Ascending aorta (tissue), 2 donors: ENCODE results near the gene CADM1. TPM values are rescaled to one million over a fixed set of nuclear protein-coding genes. Genes with fewer than 3 reads are reported as not detected.
"Not testable (repeated sequence)": the region's sequence is repeated elsewhere in the genome, so short reads cannot be mapped to it uniquely, and the experiment has no call there.

Experiments
- DNase-seq, 2 donors: peaks; one replicate each; pipeline ENCODE4 v3.0.0-alpha.2; 2019; ENCODE audit warnings: low spot score in 2 of 2
- H3K27ac ChIP-seq, 2 donors: fragments of 200-600 bp; sonication (generic); one replicate each; pipeline ENCODE4 v1.5.1; 2016 to 2017; ENCODE audit warnings: mild to moderate bottlenecking in 1 of 2
- H3K27me3 ChIP-seq: fragments of 200-600 bp; sonication (generic); one replicate; pipeline ENCODE4 v1.5.1; 2017
- H3K36me3 ChIP-seq, 2 donors: fragments of 200-600 bp; sonication (generic); one replicate each; pipeline ENCODE4 v1.5.1; 2016
- H3K4me1 ChIP-seq, 2 donors: fragments of 200-600 bp; sonication (generic); one replicate each; pipeline ENCODE4 v1.5.1; 2016 to 2017; ENCODE audit warnings: mild to moderate bottlenecking in 1 of 2
- H3K4me3 ChIP-seq, 2 donors: fragments of 200-600 bp; sonication (generic); one replicate each; pipeline ENCODE4 v1.5.1; 2016 to 2017; ENCODE audit warnings: mild to moderate bottlenecking in 1 of 2
- H3K9me3 ChIP-seq, 2 donors: fragments of 200-600 bp; sonication (generic); one replicate each; pipeline ENCODE4 v1.5.1; 2016
- CTCF ChIP-seq, 3 experiments: fragments of 200-600 bp in 2 of 3; fragments of 450-650 bp in 1 of 3; sonication (generic) in 2 of 3; IDR thresholded peaks; one replicate each; pipeline ENCODE4 v1.5.1; 2016 to 2019; ENCODE audit warnings: antibody characterized with exemption in 3 of 3, mild to moderate bottlenecking in 1 of 3, moderate library complexity in 1 of 3
- intact Hi-C: fragments of 100-400 bp; cut with DNase I; formaldehyde crosslinking; loops from one replicate; pipeline ENCODE4 v1.15.1; 2023
- total RNA-seq: library from RNA; depleted of rRNA; stranded (reverse); fragments of >200 nt; gene quantifications from one replicate; pipeline ENCODE4 v1.1.0, GENCODE V29; 2016

Gene CADM1
- total RNA-seq, 1 donor from 2014 or later, result 2.4 TPM

DNA sequence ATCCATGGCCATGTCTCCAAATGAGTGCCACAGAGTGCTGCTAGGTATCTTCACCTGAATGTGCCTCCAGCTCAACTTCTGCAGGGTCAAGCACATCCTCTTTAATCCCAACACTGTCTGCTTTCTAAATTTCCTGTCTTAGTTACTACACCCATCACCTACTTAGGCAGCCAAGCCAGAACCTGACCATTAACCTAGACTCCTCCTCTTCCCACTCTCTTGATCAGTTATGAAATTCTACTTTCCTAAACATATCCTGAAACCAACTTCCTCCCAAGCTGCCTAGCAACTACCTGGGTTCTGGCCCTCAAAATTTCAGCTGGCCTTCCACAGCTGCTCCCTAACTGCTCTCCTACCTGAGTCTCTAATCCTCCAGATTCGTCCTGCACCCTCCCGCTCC is 22.7 kb downstream of the CADM1 start:
- no peak for DNase-seq
- Histone ChIP-seq H3K27me3 (no peaks in the 10 kb centered on the region), H3K9me3 (no peaks in the 10 kb centered on the region), H3K36me3 (no peaks in the 10 kb centered on the region), H3K4me3 (no peak overlapping the region), H3K4me1 (no peaks in the 10 kb centered on the region), H3K27ac (no peak overlapping the region)
- intact Hi-C loops, result no loop called here
- TF ChIP-seq CTCF (IDR thresholded peaks at IDR 0.05), result no peak

DNA sequence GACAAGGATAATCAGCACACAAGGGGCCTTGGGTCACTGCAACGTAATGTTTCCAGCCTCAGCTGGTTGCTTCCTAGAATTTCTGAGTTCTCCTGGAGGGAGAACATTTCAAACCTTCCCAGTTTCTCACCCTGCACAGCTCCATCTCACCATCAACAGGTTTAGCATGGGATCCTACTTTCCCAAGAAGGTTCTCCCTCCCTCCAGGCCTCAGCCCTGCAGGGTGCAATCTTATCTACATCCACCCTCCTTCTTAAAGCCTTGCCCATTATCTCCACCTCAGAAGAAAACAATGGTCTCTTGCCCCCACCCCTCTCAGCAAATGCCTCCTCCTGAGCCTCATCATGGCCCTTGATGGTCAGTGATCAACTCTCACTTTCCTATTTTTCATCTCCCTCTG is 23.6 kb downstream of the CADM1 start:
- DNase-seq, result no peak
- intact Hi-C loops, result no loop called here
- H3K4me3 ChIP-seq, result no peak overlapping the region
- H3K9me3 ChIP-seq, result no peaks in the 10 kb centered on the region
- no peaks in the 10 kb centered on the region for H3K36me3 ChIP-seq
- H3K27ac ChIP-seq, result no peak overlapping the region
- H3K27me3 ChIP-seq, result no peaks in the 10 kb centered on the region
- no peak for TF ChIP-seq CTCF (IDR thresholded peaks at IDR 0.05)
- no peaks in the 10 kb centered on the region for H3K4me1 ChIP-seq

- H3K4me1 ChIP-seq, result no peaks in the 10 kb centered on the region
- intact Hi-C loops, result no loop called here
- no peak overlapping the region for H3K27ac ChIP-seq
- TF ChIP-seq CTCF (IDR thresholded peaks at IDR 0.05), result no peak
- no peak for DNase-seq
- no peaks in the 10 kb centered on the region for H3K27me3 ChIP-seq
- no peaks in the 10 kb centered on the region for H3K9me3 ChIP-seq
- H3K4me3 ChIP-seq, result no peak overlapping the region
- no peaks in the 10 kb centered on the region for H3K36me3 ChIP-seq
Measured at GRCh38 chr11:115477410-115477809, 26.8 kb downstream of the CADM1 start.

GRCh38 chr11:115476463-115477286 is 27.5 kb downstream of the CADM1 start:
- H3K4me3 ChIP-seq, result no peak overlapping the region
- intact Hi-C loops, result no loop called here
- no peaks in the 10 kb centered on the region for H3K27me3 ChIP-seq
- H3K36me3 ChIP-seq, result no peaks in the 10 kb centered on the region
- no peaks in the 10 kb centered on the region for H3K4me1 ChIP-seq
- no peaks in the 10 kb centered on the region for H3K9me3 ChIP-seq
- H3K27ac ChIP-seq, result no peak overlapping the region
- DNase-seq, result no peak
- TF ChIP-seq CTCF (IDR thresholded peaks at IDR 0.05), result no peak

DNA sequence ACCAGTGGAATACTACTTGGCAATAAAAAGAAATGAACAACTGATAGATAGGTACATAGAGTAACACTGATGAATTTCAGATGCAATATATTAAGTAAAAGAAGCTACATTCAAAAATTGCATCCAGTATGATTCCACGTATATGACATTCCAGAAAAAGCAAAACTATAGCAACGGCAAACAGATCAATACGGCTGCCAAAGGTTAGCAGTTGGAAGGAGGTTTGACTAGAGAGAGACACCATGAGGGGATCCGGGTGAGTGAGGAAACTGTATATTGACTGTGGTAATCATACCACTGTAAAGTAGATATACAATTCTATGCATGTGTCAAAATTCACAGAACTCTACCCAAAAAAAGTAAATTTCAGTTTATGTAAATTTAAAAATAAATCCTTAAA is 28.7 kb downstream of the CADM1 start:
- Histone ChIP-seq H3K9me3 (no peaks in the 10 kb centered on the region), H3K36me3 (no peaks in the 10 kb centered on the region), H3K4me1 (no peaks in the 10 kb centered on the region), H3K4me3 (no peak overlapping the region), H3K27me3 (no peaks in the 10 kb centered on the region), H3K27ac (no peak overlapping the region)
- TF ChIP-seq CTCF (IDR thresholded peaks at IDR 0.05), result no peak
- intact Hi-C loops, result no loop called here
- DNase-seq, result no peak

DNA sequence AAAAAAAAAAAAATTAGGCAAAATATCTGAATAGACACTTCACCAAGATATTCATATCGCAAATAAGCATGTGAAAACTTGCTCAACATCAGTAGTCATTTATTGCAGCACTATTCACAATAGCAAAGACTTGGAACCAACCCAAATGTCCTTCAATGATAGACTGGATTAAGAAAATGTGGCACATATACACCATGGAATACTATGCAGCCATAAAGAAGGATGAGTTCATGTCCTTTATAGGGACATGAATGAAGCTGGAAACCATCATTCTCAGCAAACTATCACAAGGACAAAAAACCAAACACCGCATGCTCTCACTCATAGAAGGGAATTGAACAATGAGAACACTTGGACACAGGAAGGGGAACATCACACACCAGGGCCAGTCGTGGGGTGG is 29.9 kb downstream of the CADM1 start:
- H3K36me3 ChIP-seq, H3K4me1 ChIP-seq, H3K27me3 ChIP-seq, intact Hi-C loops, H3K9me3 ChIP-seq, H3K4me3 ChIP-seq, H3K27ac ChIP-seq, DNase-seq: not testable (repeated sequence)
